K562 (cell line): ENCODE data around the gene TCEAL9.

Experiments used
- CBFA2T3 ChIP-seq: fragments of 450-650 bp; IDR thresholded peaks from 2 replicates; pipeline ENCODE4 v1.6.1; 2017
- EP400 ChIP-seq: fragments of 450-650 bp; IDR thresholded peaks from 2 replicates; pipeline ENCODE4 v1.6.1; 2017; ENCODE audit warnings: antibody characterized with exemption, mild to moderate bottlenecking, moderate library complexity
- MEF2A ChIP-seq: IDR thresholded peaks from 2 replicates; pipeline ENCODE4 v1.6.1; 2011; ENCODE audit warnings: low read depth, mild to moderate bottlenecking, low read length, moderate library complexity; ENCODE audit not compliant: control insufficient read depth
- ZNF12 ChIP-seq: sonication (generic); formaldehyde crosslinking; IDR thresholded peaks from 2 replicates; pipeline ENCODE4 v1.4.0; 2020; ENCODE audit warnings: mild to moderate bottlenecking, missing genetic modification reagents
- TF ChIP-seq, protein P1 (sequence below): fragments of 450-650 bp; IDR thresholded peaks from 2 replicates; pipeline ENCODE4 v1.6.1; 2016

DNA sequence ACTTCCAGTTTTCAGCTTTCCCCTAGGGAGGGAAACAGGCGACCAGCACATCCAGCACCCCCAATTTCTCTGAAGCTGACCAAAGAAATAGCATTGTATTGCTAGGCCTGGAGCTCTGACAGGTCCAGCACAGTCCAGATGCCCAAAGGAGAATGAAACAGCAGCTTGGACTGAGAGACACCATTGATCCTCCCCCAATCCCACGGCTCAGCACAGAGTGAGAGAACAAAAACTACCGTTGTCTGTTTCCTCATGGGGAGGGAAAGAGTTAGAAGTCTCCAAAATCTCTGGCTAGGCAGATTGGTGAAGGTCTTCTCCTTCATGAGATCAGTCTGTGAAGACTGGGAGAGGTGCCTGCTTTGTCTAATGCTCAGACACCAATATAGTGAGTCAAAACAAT lies 17.6 kb upstream of the TCEAL9 start:
- no peak for TF ChIP-seq CBFA2T3
- no peak for TF ChIP-seq MEF2A
- TF ChIP-seq, protein P1, sequence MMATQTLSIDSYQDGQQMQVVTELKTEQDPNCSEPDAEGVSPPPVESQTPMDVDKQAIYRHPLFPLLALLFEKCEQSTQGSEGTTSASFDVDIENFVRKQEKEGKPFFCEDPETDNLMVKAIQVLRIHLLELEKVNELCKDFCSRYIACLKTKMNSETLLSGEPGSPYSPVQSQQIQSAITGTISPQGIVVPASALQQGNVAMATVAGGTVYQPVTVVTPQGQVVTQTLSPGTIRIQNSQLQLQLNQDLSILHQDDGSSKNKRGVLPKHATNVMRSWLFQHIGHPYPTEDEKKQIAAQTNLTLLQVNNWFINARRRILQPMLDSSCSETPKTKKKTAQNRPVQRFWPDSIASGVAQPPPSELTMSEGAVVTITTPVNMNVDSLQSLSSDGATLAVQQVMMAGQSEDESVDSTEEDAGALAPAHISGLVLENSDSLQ, result no peak
- TF ChIP-seq ZNF12 (CRISPR knock-in tag), result no peak
- TF ChIP-seq EP400, result no peak
